ENCODE data around the gene OR2T3.
"Not testable (repeated sequence)": the region's sequence is repeated elsewhere in the genome, so short reads cannot be mapped to it uniquely, and the experiment has no call there.

Gene OR2T3

GRCh38 chr1:248448409-248449074 lies 24.6 kb upstream of the OR2T3 start:
- ATAC-seq (ENCODE audit: low read depth), result peak; percentile 89

GRCh38 chr1:248449821-248450465 lies 23.2 kb upstream of the OR2T3 start:
- H3K27ac Mint-ChIP-seq, result peak overlapping the region; percentile 96
- not testable (repeated sequence) for H3K36me3 Mint-ChIP-seq; ATAC-seq (ENCODE audit: low read depth); DNase-seq (ENCODE audit: low spot score in 2 of 2); H3K9me3 Mint-ChIP-seq; H3K27me3 Mint-ChIP-seq
- H3K4me1 Mint-ChIP-seq, result peaks cover 22% of the 10 kb centered on the region
- peak overlapping the region; percentile 50 for H3K4me3 Mint-ChIP-seq

More at GRCh38 chr1:248448409-248449074, 24.6 kb upstream of the OR2T3 start:
- not testable (repeated sequence) for H3K27ac Mint-ChIP-seq; H3K36me3 Mint-ChIP-seq; H3K9me3 Mint-ChIP-seq; H3K27me3 Mint-ChIP-seq; DNase-seq (ENCODE audit: low spot score in 2 of 2); H3K4me3 Mint-ChIP-seq
- peaks cover 27% of the 10 kb centered on the region for H3K4me1 Mint-ChIP-seq

GRCh38 chr1:248450466-248451145 lies 22.5 kb upstream of the OR2T3 start:
- peaks cover 20% of the 10 kb centered on the region for H3K4me1 Mint-ChIP-seq
- not testable (repeated sequence) for H3K36me3 Mint-ChIP-seq; ATAC-seq (ENCODE audit: low read depth); H3K9me3 Mint-ChIP-seq; DNase-seq (ENCODE audit: low spot score in 2 of 2); H3K27me3 Mint-ChIP-seq
- H3K4me3 Mint-ChIP-seq, result peak overlapping the region; percentile 50
- H3K27ac Mint-ChIP-seq, result peak overlapping the region; percentile 96

- H3K4me1 Mint-ChIP-seq; H3K27ac Mint-ChIP-seq; ATAC-seq (ENCODE audit: low read depth); DNase-seq (ENCODE audit: low spot score in 2 of 2); H3K4me3 Mint-ChIP-seq; H3K27me3 Mint-ChIP-seq; H3K9me3 Mint-ChIP-seq; H3K36me3 Mint-ChIP-seq: not testable (repeated sequence)
Measured at GRCh38 chr1:248453619-248454018, 19.5 kb upstream of the OR2T3 start.

GRCh38 chr1:248455045-248455444 lies 18.1 kb upstream of the OR2T3 start:
- H3K36me3 Mint-ChIP-seq; H3K4me1 Mint-ChIP-seq; H3K27ac Mint-ChIP-seq; DNase-seq (ENCODE audit: low spot score in 2 of 2); H3K27me3 Mint-ChIP-seq; H3K9me3 Mint-ChIP-seq; ATAC-seq (ENCODE audit: low read depth); H3K4me3 Mint-ChIP-seq: not testable (repeated sequence)

GRCh38 chr1:248456635-248457034 lies 16.5 kb upstream of the OR2T3 start:
- ATAC-seq (ENCODE audit: low read depth); H3K27me3 Mint-ChIP-seq; H3K4me1 Mint-ChIP-seq; H3K36me3 Mint-ChIP-seq; H3K9me3 Mint-ChIP-seq; H3K27ac Mint-ChIP-seq; H3K4me3 Mint-ChIP-seq; DNase-seq (ENCODE audit: low spot score in 2 of 2): not testable (repeated sequence)

GRCh38 chr1:248459117-248459516 lies 14.0 kb upstream of the OR2T3 start:
- not testable (repeated sequence) for ATAC-seq (ENCODE audit: low read depth); H3K4me3 Mint-ChIP-seq; DNase-seq (ENCODE audit: low spot score in 2 of 2); H3K4me1 Mint-ChIP-seq; H3K27ac Mint-ChIP-seq; H3K27me3 Mint-ChIP-seq; H3K9me3 Mint-ChIP-seq; H3K36me3 Mint-ChIP-seq

GRCh38 chr1:248471154-248471553 lies 2.0 kb upstream of the OR2T3 start:
- peaks cover 5% of the 10 kb centered on the region for H3K4me1 Mint-ChIP-seq
- peaks cover 1% of the 10 kb centered on the region for H3K9me3 Mint-ChIP-seq
- ATAC-seq (ENCODE audit: low read depth) (no peak), DNase-seq (ENCODE audit: low spot score in 2 of 2) (no peak)
- no peak overlapping the region for H3K4me3 Mint-ChIP-seq
- H3K27me3 Mint-ChIP-seq, result peaks cover 4% of the 10 kb centered on the region
- peaks cover 5% of the 10 kb centered on the region for H3K36me3 Mint-ChIP-seq
- H3K27ac Mint-ChIP-seq, result no peak overlapping the region

GRCh38 chr1:248472111-248472510 lies 1.0 kb upstream of the OR2T3 start:
- not testable (repeated sequence) for ATAC-seq (ENCODE audit: low read depth); H3K27me3 Mint-ChIP-seq; H3K4me3 Mint-ChIP-seq; H3K9me3 Mint-ChIP-seq; H3K36me3 Mint-ChIP-seq; DNase-seq (ENCODE audit: low spot score in 2 of 2); H3K4me1 Mint-ChIP-seq
- H3K27ac Mint-ChIP-seq, result peak overlapping the region; percentile 4

GRCh38 chr1:248475660-248476059 lies 2.5 kb downstream of the OR2T3 start:
- ATAC-seq (ENCODE audit: low read depth); H3K4me1 Mint-ChIP-seq; DNase-seq (ENCODE audit: low spot score in 2 of 2); H3K27me3 Mint-ChIP-seq; H3K9me3 Mint-ChIP-seq; H3K36me3 Mint-ChIP-seq; H3K4me3 Mint-ChIP-seq; H3K27ac Mint-ChIP-seq: not testable (repeated sequence)

- not testable (repeated sequence) for H3K4me1 Mint-ChIP-seq
Measured at GRCh38 chr1:248481686-248482579, 8.8 kb downstream of the OR2T3 start.

GRCh38 chr1:248488289-248488688 lies 15.1 kb downstream of the OR2T3 start, which contains the start of gene OR2T5:
OR2T5 (plus strand) TSS chr1:248488589; CDS start chr1:248488589, 0 bp downstream.
- not testable (repeated sequence) for H3K4me3 Mint-ChIP-seq; H3K4me1 Mint-ChIP-seq; DNase-seq (ENCODE audit: low spot score in 2 of 2); ATAC-seq (ENCODE audit: low read depth); H3K27me3 Mint-ChIP-seq; H3K9me3 Mint-ChIP-seq; H3K27ac Mint-ChIP-seq; H3K36me3 Mint-ChIP-seq

More at GRCh38 chr1:248481686-248482579, 8.8 kb downstream of the OR2T3 start:
- H3K9me3 Mint-ChIP-seq; H3K27me3 Mint-ChIP-seq; DNase-seq (ENCODE audit: low spot score in 2 of 2); ATAC-seq (ENCODE audit: low read depth); H3K36me3 Mint-ChIP-seq; H3K27ac Mint-ChIP-seq: not testable (repeated sequence)
- H3K4me3 Mint-ChIP-seq, result peak overlapping the region; percentile 57

- not testable (repeated sequence) for ATAC-seq (ENCODE audit: low read depth); DNase-seq (ENCODE audit: low spot score in 2 of 2); H3K9me3 Mint-ChIP-seq; H3K4me1 Mint-ChIP-seq; H3K27ac Mint-ChIP-seq; H3K27me3 Mint-ChIP-seq; H3K4me3 Mint-ChIP-seq; H3K36me3 Mint-ChIP-seq
Measured at GRCh38 chr1:248496661-248497060, 23.5 kb downstream of the OR2T3 start.
